ENCODE measurements around the gene STRA6. TPM values are rescaled to one million over a fixed set of nuclear protein-coding genes. Genes with fewer than 3 reads are reported as not detected.

STRA6 gene
- total RNA-seq, 1 donor from 2014 or later: 158 TPM

DNA sequence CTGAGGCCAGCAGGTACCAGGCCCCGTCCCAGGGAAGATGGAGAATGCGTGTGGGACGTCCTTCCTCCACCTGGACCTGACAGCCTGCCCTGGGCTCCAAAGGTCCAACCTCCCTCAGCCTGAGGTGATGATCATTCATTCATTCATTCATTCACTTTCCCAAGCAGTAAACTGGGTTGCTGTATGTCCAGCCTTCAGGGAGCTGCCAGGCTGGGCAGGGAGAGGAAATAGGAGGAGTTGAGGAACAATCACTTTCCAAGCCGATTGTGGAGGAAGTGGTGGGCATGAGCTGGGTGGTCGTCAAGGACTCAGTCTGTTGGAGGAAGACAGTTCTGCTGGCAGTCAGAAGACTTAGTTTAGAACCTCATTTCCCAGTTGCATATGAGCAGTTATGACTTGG lies 23.3 kb upstream of the STRA6 start:
- TF ChIP-seq, protein P1, sequence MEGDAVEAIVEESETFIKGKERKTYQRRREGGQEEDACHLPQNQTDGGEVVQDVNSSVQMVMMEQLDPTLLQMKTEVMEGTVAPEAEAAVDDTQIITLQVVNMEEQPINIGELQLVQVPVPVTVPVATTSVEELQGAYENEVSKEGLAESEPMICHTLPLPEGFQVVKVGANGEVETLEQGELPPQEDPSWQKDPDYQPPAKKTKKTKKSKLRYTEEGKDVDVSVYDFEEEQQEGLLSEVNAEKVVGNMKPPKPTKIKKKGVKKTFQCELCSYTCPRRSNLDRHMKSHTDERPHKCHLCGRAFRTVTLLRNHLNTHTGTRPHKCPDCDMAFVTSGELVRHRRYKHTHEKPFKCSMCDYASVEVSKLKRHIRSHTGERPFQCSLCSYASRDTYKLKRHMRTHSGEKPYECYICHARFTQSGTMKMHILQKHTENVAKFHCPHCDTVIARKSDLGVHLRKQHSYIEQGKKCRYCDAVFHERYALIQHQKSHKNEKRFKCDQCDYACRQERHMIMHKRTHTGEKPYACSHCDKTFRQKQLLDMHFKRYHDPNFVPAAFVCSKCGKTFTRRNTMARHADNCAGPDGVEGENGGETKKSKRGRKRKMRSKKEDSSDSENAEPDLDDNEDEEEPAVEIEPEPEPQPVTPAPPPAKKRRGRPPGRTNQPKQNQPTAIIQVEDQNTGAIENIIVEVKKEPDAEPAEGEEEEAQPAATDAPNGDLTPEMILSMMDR (conservative IDR thresholded peaks at IDR 0.05): no peak
- no peak overlapping the region for H3K27ac Mint-ChIP-seq
- H3K9me3 Mint-ChIP-seq: no peaks in the 10 kb centered on the region
- H3K4me1 Mint-ChIP-seq (ENCODE audit: unreplicated experiment): peaks cover 69% of the 10 kb centered on the region
- DNase-seq (ENCODE audit: extremely low spot score, unreplicated experiment): no peak
- H3K36me3 Mint-ChIP-seq: no peaks in the 10 kb centered on the region
- H3K4me3 Mint-ChIP-seq: no peak overlapping the region
- peaks cover 29% of the 10 kb centered on the region for H3K27me3 Mint-ChIP-seq

DNA sequence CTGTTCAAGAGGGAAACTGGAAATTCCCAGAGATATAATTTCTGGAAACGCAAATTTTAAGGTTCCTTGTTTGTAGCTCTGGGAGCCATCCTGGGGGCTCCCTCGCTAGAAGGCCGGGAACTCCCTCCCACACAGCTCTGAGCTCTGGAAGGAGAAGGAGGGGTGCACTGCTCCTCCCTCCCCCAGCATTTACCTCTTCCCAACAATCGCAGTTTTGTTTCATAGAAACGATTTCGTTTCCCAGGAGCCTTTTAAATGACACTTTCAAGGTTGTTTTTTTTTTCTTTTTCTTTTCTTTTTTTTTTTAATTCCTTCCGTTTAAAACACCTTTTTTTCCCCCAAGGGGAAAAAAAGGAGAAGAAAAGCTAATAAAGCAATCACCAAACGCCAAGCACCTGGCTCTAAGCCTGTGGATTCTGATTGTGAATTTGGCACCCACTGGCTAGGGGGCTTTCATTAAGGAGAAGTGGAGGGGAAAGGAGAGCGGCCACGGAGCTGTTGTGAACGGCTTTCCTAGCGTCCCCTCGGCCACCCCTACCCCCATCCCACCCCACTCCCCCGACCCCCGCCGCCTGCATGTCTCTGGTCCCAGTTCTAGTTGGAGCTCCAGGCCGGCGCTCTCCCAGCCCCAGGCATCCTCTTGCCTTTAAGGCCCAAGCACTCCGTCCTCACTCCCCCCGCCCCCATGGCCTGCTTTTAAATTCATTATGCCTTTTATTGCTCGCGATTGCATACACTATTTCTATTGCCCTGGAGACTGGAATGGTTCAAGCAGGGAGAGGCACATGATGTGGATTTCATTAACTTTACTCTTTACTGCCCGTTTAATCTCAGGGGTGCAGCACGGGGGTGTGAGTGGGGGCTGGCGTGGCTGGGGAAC lies 19.9 kb upstream of the STRA6 start:
- peak overlapping the region; percentile 39 for H3K4me3 Mint-ChIP-seq
- no peaks in the 10 kb centered on the region for H3K36me3 Mint-ChIP-seq
- H3K4me1 Mint-ChIP-seq (ENCODE audit: unreplicated experiment): peaks cover 68% of the 10 kb centered on the region
- DNase-seq (ENCODE audit: extremely low spot score, unreplicated experiment): no peak
- H3K9me3 Mint-ChIP-seq: no peaks in the 10 kb centered on the region
- H3K27ac Mint-ChIP-seq: peak overlapping the region; percentile 90
- H3K27me3 Mint-ChIP-seq: peaks cover 32% of the 10 kb centered on the region
- TF ChIP-seq, protein P1 (conservative IDR thresholded peaks at IDR 0.05): no peak

DNA sequence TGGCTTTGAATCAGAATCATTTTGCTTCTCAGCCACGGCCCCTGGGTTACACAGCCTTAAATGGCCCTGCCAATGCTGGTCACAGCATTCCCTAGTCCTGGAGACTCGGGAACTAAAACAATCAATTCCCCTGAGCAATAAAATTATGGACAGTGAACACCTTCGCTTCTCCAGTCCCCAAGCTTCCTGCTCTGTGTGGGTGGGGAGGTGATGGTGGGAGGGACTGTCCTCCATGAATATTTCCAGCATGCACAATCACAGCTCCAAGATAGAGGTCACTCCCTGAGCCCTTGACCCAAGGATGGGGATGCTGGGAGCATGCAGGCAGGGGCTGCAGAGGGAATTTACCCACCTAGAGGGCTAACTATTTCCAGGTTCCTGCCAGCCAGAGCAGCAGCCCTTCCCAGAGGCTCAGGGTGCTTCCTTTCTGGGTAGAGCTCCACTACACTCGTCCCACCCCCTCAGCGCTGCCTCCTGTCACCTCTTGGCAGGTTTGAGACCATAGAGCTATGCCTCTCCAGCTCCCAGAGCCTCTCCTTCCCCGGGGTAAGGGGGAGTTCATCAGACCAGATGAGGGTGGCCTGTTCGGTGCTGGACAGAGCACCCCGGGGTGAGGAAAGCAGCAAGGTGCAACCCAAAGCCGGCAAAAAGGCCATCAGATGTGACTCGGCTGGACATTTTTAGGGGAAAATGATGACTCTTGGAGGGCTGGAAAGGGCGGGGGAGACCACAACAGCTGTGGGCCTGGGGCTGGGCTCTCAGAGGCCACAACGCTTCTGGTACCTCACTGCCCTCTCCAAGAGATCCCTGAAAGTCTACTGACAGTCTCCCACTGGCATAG lies 19.0 kb upstream of the STRA6 start:
- peaks cover 27% of the 10 kb centered on the region for H3K27me3 Mint-ChIP-seq
- H3K9me3 Mint-ChIP-seq: no peaks in the 10 kb centered on the region
- H3K36me3 Mint-ChIP-seq: no peaks in the 10 kb centered on the region
- peak overlapping the region; percentile 39 for H3K4me3 Mint-ChIP-seq
- H3K4me1 Mint-ChIP-seq (ENCODE audit: unreplicated experiment): peaks cover 69% of the 10 kb centered on the region
- TF ChIP-seq, protein P1 (conservative IDR thresholded peaks at IDR 0.05): no peak
- peak overlapping the region; percentile 26 for H3K27ac Mint-ChIP-seq
- no peak for DNase-seq (ENCODE audit: extremely low spot score, unreplicated experiment)

DNA sequence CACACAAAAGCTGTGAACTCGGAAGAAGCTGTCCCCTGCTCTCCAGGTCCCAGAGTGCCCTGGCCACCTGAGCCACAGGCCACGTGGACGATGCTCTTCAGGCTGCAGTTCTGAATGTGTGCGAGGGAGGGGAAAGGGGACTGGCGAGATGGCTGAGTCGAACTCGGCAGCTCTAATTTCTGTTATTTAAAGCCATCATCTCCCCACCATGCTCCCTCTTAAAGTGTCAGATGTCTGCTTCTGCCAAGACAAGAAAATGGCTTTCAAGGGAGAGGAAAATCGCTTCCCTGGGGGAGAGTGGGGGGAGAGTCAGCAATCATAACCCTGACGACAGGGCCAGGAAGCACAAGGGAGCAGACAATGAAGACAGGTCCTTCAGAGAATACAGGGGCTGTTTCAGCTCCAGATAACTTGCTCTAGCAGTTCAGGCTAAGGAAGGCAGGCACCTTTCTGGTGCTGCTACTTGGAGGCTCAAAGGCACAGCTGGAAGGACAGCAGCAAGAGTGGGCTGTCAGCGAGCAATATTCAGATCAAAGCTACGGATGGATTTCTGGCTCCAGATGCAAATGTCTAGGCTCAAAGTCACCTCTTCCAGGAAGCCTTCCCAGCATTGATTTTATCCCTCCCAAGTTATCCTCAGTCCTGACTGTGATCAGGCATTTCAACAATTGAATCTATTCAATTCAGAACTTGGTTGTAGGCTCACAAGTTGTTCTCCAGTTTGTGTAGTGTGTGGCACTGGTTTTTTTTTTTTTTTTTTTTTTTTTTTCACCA lies 18.1 kb upstream of the STRA6 start:
- Mint-ChIP-seq H3K9me3 (no peaks in the 10 kb centered on the region), H3K27me3 (peaks cover 20% of the 10 kb centered on the region)

More for the DNA sequence above, 18.1 kb upstream of the STRA6 start:
- H3K36me3 Mint-ChIP-seq: no peaks in the 10 kb centered on the region
- no peak for DNase-seq (ENCODE audit: extremely low spot score, unreplicated experiment)
- TF ChIP-seq, protein P1 (conservative IDR thresholded peaks at IDR 0.05): no peak
- H3K4me1 Mint-ChIP-seq (ENCODE audit: unreplicated experiment): peaks cover 72% of the 10 kb centered on the region
- H3K4me3 Mint-ChIP-seq: peak overlapping the region; percentile 60
- peak overlapping the region; percentile 26 for H3K27ac Mint-ChIP-seq
